Neuronal stem cell (in vitro differentiated cells): ENCODE results near the gene ANXA4.

Source experiments
- DNase-seq: peaks from one replicate; pipeline ENCODE4 v3.0.0-alpha.2; 2013; ENCODE audit warnings: low spot score
- H2AFZ ChIP-seq: one replicate; pipeline ENCODE4 v1.6.1; 2013; ENCODE audit warnings: mild to moderate bottlenecking, low read length, inconsistent platforms
- H2AK5ac ChIP-seq: 2 replicates; pipeline ENCODE4 v1.6.1; 2013; ENCODE audit warnings: low read depth, mild to moderate bottlenecking, inconsistent platforms, low read length, moderate library complexity, mixed read lengths
- H2BK120ac ChIP-seq: 2 replicates; pipeline ENCODE4 v1.6.1; 2013; ENCODE audit warnings: low read depth, mild to moderate bottlenecking, inconsistent platforms, low read length, moderate library complexity, mixed read lengths
- H2BK12ac ChIP-seq: one replicate; pipeline ENCODE4 v1.6.1; 2013; ENCODE audit warnings: low read length, inconsistent platforms
- H2BK15ac ChIP-seq: 2 replicates; pipeline ENCODE4 v1.6.1; 2013; ENCODE audit warnings: mild to moderate bottlenecking, low read length, inconsistent platforms, mixed read lengths
- H2BK5ac ChIP-seq: one replicate; pipeline ENCODE4 v1.6.1; 2013; ENCODE audit warnings: inconsistent platforms, mild to moderate bottlenecking, low read length, moderate library complexity
- H3K14ac ChIP-seq: one replicate; pipeline ENCODE4 v1.6.1; 2013; ENCODE audit warnings: low read length, inconsistent platforms
- H3K18ac ChIP-seq: 2 replicates; pipeline ENCODE4 v1.6.1; 2013; ENCODE audit warnings: low read length, inconsistent platforms
- H3K23ac ChIP-seq: 2 replicates; pipeline ENCODE4 v1.6.1; 2013; ENCODE audit warnings: low read depth, mild to moderate bottlenecking, mixed read lengths, low read length, inconsistent platforms; ENCODE audit not compliant: poor library complexity
- H3K27ac ChIP-seq: replicated peaks from 3 replicates; pipeline ENCODE4 v1.5.1; 2013; ENCODE audit warnings: low read length, inconsistent platforms
- H3K27me3 ChIP-seq, 3 experiments: 2 replicates each; pipeline ENCODE4 v1.6.1; 2013; ENCODE audit warnings: low read length in 3 of 3, mild to moderate bottlenecking in 2 of 3, inconsistent platforms in 1 of 3, low read depth in 1 of 3, mixed read lengths in 1 of 3, moderate library complexity in 1 of 3; ENCODE audit not compliant: control insufficient read depth in 3 of 3, insufficient read depth in 3 of 3
- H3K36me3 ChIP-seq, 2 donors: replicated peaks in 1 of 2; 2 replicates each; pipeline ENCODE4 v1.6.1; 2013; ENCODE audit warnings: low read length in 2 of 2; ENCODE audit not compliant: control insufficient read depth in 2 of 2, insufficient read depth in 2 of 2
- H3K4ac ChIP-seq: 2 replicates; pipeline ENCODE4 v1.6.1; 2013; ENCODE audit warnings: inconsistent platforms, mild to moderate bottlenecking, low read length, moderate library complexity
- H3K4me1 ChIP-seq, 2 donors: 1 replicate in 1 of 2; 2 replicates in 1 of 2; pipeline ENCODE4 v1.6.1; 2013; ENCODE audit warnings: low read length in 2 of 2, low read depth in 1 of 2; ENCODE audit not compliant: control insufficient read depth in 2 of 2, insufficient read depth in 1 of 2
- H3K4me2 ChIP-seq: one replicate; pipeline ENCODE4 v1.6.1; 2013; ENCODE audit warnings: mild to moderate bottlenecking, low read length, inconsistent platforms; ENCODE audit not compliant: insufficient read depth, poor library complexity, severe bottlenecking
- H3K4me3 ChIP-seq, 2 donors: 2 replicates each; pipeline ENCODE4 v1.5.1; 2013; ENCODE audit warnings: low read length in 2 of 2, mild to moderate bottlenecking in 2 of 2, inconsistent platforms in 1 of 2, moderate library complexity in 1 of 2
- H3K79me1 ChIP-seq: one replicate; pipeline ENCODE4 v1.6.1; 2013; ENCODE audit warnings: low read depth, mild to moderate bottlenecking, inconsistent platforms, low read length, moderate library complexity
- H3K9ac ChIP-seq: one replicate; pipeline ENCODE4 v1.6.1; 2013; ENCODE audit warnings: mild to moderate bottlenecking, low read depth, low read length, inconsistent platforms; ENCODE audit not compliant: poor library complexity
- H3K9me3 ChIP-seq, 2 donors: replicated peaks in 1 of 2; 2 replicates each; pipeline versions ENCODE3 to v1.6.1; 2013; ENCODE audit warnings: low read length in 2 of 2, mild to moderate bottlenecking in 2 of 2, inconsistent platforms in 1 of 2, low read depth in 1 of 2, mixed read lengths in 1 of 2, moderate library complexity in 1 of 2; ENCODE audit not compliant: control insufficient read depth in 2 of 2, insufficient read depth in 1 of 2
- H4K8ac ChIP-seq: one replicate; pipeline ENCODE4 v1.6.1; 2013; ENCODE audit warnings: low read depth, mild to moderate bottlenecking, inconsistent platforms, low read length, moderate library complexity
- H4K91ac ChIP-seq: one replicate; pipeline ENCODE4 v1.6.1; 2013; ENCODE audit warnings: low read length, low read depth, mild to moderate bottlenecking, inconsistent platforms; ENCODE audit not compliant: poor library complexity
- WGBS, 2 donors: extraction: QIAGEN DNeasy Blood & Tissue Kit; methylation state at CpG; one replicate each; pipeline ENCODE4 v1.1.7; 2013; ENCODE audit warnings: missing lambda C conversion rate in 2 of 2, mixed read lengths in 1 of 2; ENCODE audit not compliant: insufficient read length in 2 of 2, insufficient replicate concordance in 1 of 2; ENCODE audit errors: extremely low coverage in 2 of 2; 5-methylcytosine and 5-hydroxymethylcytosine counted together

ANXA4 gene

GRCh38 chr2:69797235-69797634 lies 55.3 kb downstream of the ANXA4 start:
- Histone ChIP-seq H3K27me3 (peaks cover 0 to 26% (median 0%) of the 10 kb centered on the region in 3 experiments), H3K79me1 (no peaks in the 10 kb centered on the region), H3K4me2 (no peak overlapping the region), H2BK15ac (no peak overlapping the region), H2AFZ (no peak overlapping the region), H3K27ac (no peak overlapping the region), H2BK120ac (no peak overlapping the region), H3K4ac (no peak overlapping the region), H3K9ac (no peak overlapping the region), H4K8ac (no peak overlapping the region), H3K18ac (no peak overlapping the region), H4K91ac (no peak overlapping the region), H3K4me3 (no peak overlapping the region), H3K23ac (no peak overlapping the region), H3K4me1 (peaks cover 11 to 17% of the 10 kb centered on the region in 2 donors), H3K36me3 (no peaks in the 10 kb centered on the region), H3K9me3 (no peaks in the 10 kb centered on the region), H2BK12ac (no peak overlapping the region), H2BK5ac (no peak overlapping the region), H2AK5ac (no peak overlapping the region), H3K14ac (no peak overlapping the region)
- no peak for DNase-seq
- WGBS, 2 donors = no CpG with 5 or more reads among the region's 4 CpGs

GRCh38 chr2:69797836-69798289 lies 55.9 kb downstream of the ANXA4 start:
- H3K36me3 ChIP-seq = no peaks in the 10 kb centered on the region
- no CpG with 5 or more reads among the region's 3 CpGs for WGBS, 2 donors
- H3K79me1 ChIP-seq = no peaks in the 10 kb centered on the region

GRCh38 chr2:69798290-69798908 lies 56.5 kb downstream of the ANXA4 start:
- H2AFZ ChIP-seq = peak overlapping the region; percentile 52
- no peak overlapping the region for H3K18ac ChIP-seq
- no peak overlapping the region for H2BK12ac ChIP-seq
- WGBS, 2 donors = no CpG with 5 or more reads among the region's 7 CpGs
- H2BK5ac ChIP-seq = no peak overlapping the region
- H3K4me3 ChIP-seq = no peak overlapping the region
- peaks cover 11 to 17% of the 10 kb centered on the region in 2 donors for H3K4me1 ChIP-seq
- H4K8ac ChIP-seq = no peak overlapping the region
- H2BK120ac ChIP-seq = no peak overlapping the region
- H3K14ac ChIP-seq = no peak overlapping the region
- H3K27ac ChIP-seq = peak overlapping the region; percentile 32
- no peak overlapping the region for H3K4me2 ChIP-seq
- no peaks in the 10 kb centered on the region for H3K79me1 ChIP-seq
- no peaks in the 10 kb centered on the region for H3K36me3 ChIP-seq
- H2BK15ac ChIP-seq = no peak overlapping the region
- no peak overlapping the region for H3K9ac ChIP-seq
- H3K9me3 ChIP-seq = no peaks in the 10 kb centered on the region
- no peak overlapping the region for H2AK5ac ChIP-seq
- H3K27me3 ChIP-seq = peaks cover 0 to 26% (median 0%) of the 10 kb centered on the region in 3 experiments
- no peak overlapping the region for H4K91ac ChIP-seq
- no peak overlapping the region for H3K4ac ChIP-seq
- no peak overlapping the region for H3K23ac ChIP-seq
- no peak for DNase-seq

More at GRCh38 chr2:69797836-69798289, 55.9 kb downstream of the ANXA4 start:
- Histone ChIP-seq H2BK12ac (no peak overlapping the region), H4K8ac (no peak overlapping the region), H3K4me1 (peaks cover 11 to 17% of the 10 kb centered on the region in 2 donors), H2AFZ (no peak overlapping the region), H2BK5ac (no peak overlapping the region), H2AK5ac (no peak overlapping the region), H2BK15ac (no peak overlapping the region), H3K4me2 (no peak overlapping the region), H3K18ac (no peak overlapping the region), H3K9me3 (no peaks in the 10 kb centered on the region), H3K4me3 (no peak overlapping the region), H3K14ac (no peak overlapping the region), H3K23ac (no peak overlapping the region), H3K4ac (no peak overlapping the region), H2BK120ac (no peak overlapping the region), H3K27ac (no peak overlapping the region), H3K27me3 (peaks cover 0 to 26% (median 0%) of the 10 kb centered on the region in 3 experiments), H3K9ac (no peak overlapping the region), H4K91ac (no peak overlapping the region)
- DNase-seq = no peak

GRCh38 chr2:69798909-69799526 lies 57.1 kb downstream of the ANXA4 start:
- H3K4ac ChIP-seq = no peak overlapping the region
- H2AFZ ChIP-seq = peak overlapping the region; percentile 52
- no peak overlapping the region for H3K9ac ChIP-seq
- no peak overlapping the region for H2BK5ac ChIP-seq
- H3K14ac ChIP-seq = no peak overlapping the region
- no peak overlapping the region for H2AK5ac ChIP-seq
- WGBS, 2 donors = no CpG with 5 or more reads among the region's 4 CpGs
- peak overlapping the region; percentile 32 for H3K27ac ChIP-seq
- H2BK12ac ChIP-seq = no peak overlapping the region
- no peaks in the 10 kb centered on the region for H3K36me3 ChIP-seq
- no peaks in the 10 kb centered on the region for H3K79me1 ChIP-seq
- no peak overlapping the region for H2BK15ac ChIP-seq
- H2BK120ac ChIP-seq = no peak overlapping the region
- H4K8ac ChIP-seq = no peak overlapping the region
- peaks cover 11 to 17% of the 10 kb centered on the region in 2 donors for H3K4me1 ChIP-seq
- H3K9me3 ChIP-seq = no peaks in the 10 kb centered on the region
- no peak for DNase-seq
- H3K27me3 ChIP-seq = peaks cover 0 to 26% (median 0%) of the 10 kb centered on the region in 3 experiments
- H3K4me3 ChIP-seq = no peak overlapping the region
- H3K18ac ChIP-seq = no peak overlapping the region
- H4K91ac ChIP-seq = no peak overlapping the region
- no peak overlapping the region for H3K4me2 ChIP-seq
- H3K23ac ChIP-seq = no peak overlapping the region
